ENCODE data around the gene SLC29A3.

The SLC29A3 gene

GRCh38 chr10:71300555-71301370 lies 18.3 kb upstream of the SLC29A3 start:
- no peaks in the 10 kb centered on the region for H3K9me3 ChIP-seq (ENCODE audit: low read depth, low read length)
- TF ChIP-seq POLR2AphosphoS5 (IDR thresholded peaks at IDR 0.05; ENCODE audit: borderline replicate concordance, low read depth, low read length) (no peak), FOXP2 (optimal IDR thresholded peaks at IDR 0.05; ENCODE audit: control extremely low read depth, extremely low read length, insufficient read depth) (no peak), EZH2 (IDR thresholded peaks at IDR 0.05) (no peak)
- no peak overlapping the region for H3K4me3 ChIP-seq
- H3K9ac ChIP-seq (ENCODE audit: insufficient read length), result no peak overlapping the region
- no peak for DNase-seq (ENCODE audit: low read depth, low spot score)
- H3K27ac ChIP-seq, result no peak overlapping the region
- peaks cover 10% of the 10 kb centered on the region; the same call in 1 of the 2 replicates for H3K36me3 ChIP-seq (ENCODE audit: insufficient read depth, low read length)

GRCh38 chr10:71301371-71301916 lies 17.6 kb upstream of the SLC29A3 start:
- Histone ChIP-seq H3K9ac (ENCODE audit: insufficient read length) (no peak overlapping the region), H3K27ac (no peak overlapping the region), H3K36me3 (ENCODE audit: insufficient read depth, low read length) (peaks cover 10% of the 10 kb centered on the region; the same call in 1 of the 2 replicates), H3K4me3 (no peak overlapping the region), H3K9me3 (ENCODE audit: low read depth, low read length) (no peaks in the 10 kb centered on the region)
- TF ChIP-seq POLR2AphosphoS5 (IDR thresholded peaks at IDR 0.05; ENCODE audit: borderline replicate concordance, low read depth, low read length), result no peak
- TF ChIP-seq FOXP2 (optimal IDR thresholded peaks at IDR 0.05; ENCODE audit: control extremely low read depth, extremely low read length, insufficient read depth), result no peak
- TF ChIP-seq EZH2 (IDR thresholded peaks at IDR 0.05), result no peak
- DNase-seq (ENCODE audit: low read depth, low spot score), result no peak

GRCh38 chr10:71302451-71302850 lies 16.6 kb upstream of the SLC29A3 start:
- no peak for DNase-seq (ENCODE audit: low read depth, low spot score)
- TF ChIP-seq EZH2 (IDR thresholded peaks at IDR 0.05) (no peak), POLR2AphosphoS5 (IDR thresholded peaks at IDR 0.05; ENCODE audit: borderline replicate concordance, low read depth, low read length) (no peak)
- peaks cover 10% of the 10 kb centered on the region; the same call in 1 of the 2 replicates for H3K36me3 ChIP-seq (ENCODE audit: insufficient read depth, low read length)
- H3K9me3 ChIP-seq (ENCODE audit: low read depth, low read length), result no peaks in the 10 kb centered on the region
- no peak overlapping the region for H3K9ac ChIP-seq (ENCODE audit: insufficient read length)
- H3K4me3 ChIP-seq, result no peak overlapping the region
- H3K27ac ChIP-seq, result no peak overlapping the region

GRCh38 chr10:71302874-71303568 lies 16.0 kb upstream of the SLC29A3 start:
- DNase-seq (ENCODE audit: low read depth, low spot score), result no peak
- Histone ChIP-seq H3K9me3 (ENCODE audit: low read depth, low read length) (no peaks in the 10 kb centered on the region), H3K36me3 (ENCODE audit: insufficient read depth, low read length) (peaks cover 6% of the 10 kb centered on the region; the same call in 1 of the 2 replicates), H3K9ac (ENCODE audit: insufficient read length) (no peak overlapping the region), H3K4me3 (no peak overlapping the region), H3K27ac (no peak overlapping the region)
- TF ChIP-seq FOXP2 (optimal IDR thresholded peaks at IDR 0.05; ENCODE audit: control extremely low read depth, extremely low read length, insufficient read depth), result no peak
- no peak for TF ChIP-seq EZH2 (IDR thresholded peaks at IDR 0.05)
- TF ChIP-seq POLR2AphosphoS5 (IDR thresholded peaks at IDR 0.05; ENCODE audit: borderline replicate concordance, low read depth, low read length), result no peak

GRCh38 chr10:71303569-71303907 lies 15.5 kb upstream of the SLC29A3 start:
- Histone ChIP-seq H3K27ac (no peak overlapping the region), H3K9ac (ENCODE audit: insufficient read length) (no peak overlapping the region)
- TF ChIP-seq POLR2AphosphoS5 (IDR thresholded peaks at IDR 0.05; ENCODE audit: borderline replicate concordance, low read depth, low read length), result no peak

GRCh38 chr10:71304914-71305313 lies 14.1 kb upstream of the SLC29A3 start:
- H3K27ac ChIP-seq, result no peak overlapping the region
- no peak overlapping the region for H3K9ac ChIP-seq (ENCODE audit: insufficient read length)
- H3K36me3 ChIP-seq (ENCODE audit: insufficient read depth, low read length), result no peaks in the 10 kb centered on the region
- TF ChIP-seq POLR2AphosphoS5 (IDR thresholded peaks at IDR 0.05; ENCODE audit: borderline replicate concordance, low read depth, low read length), result no peak
- no peak for TF ChIP-seq FOXP2 (optimal IDR thresholded peaks at IDR 0.05; ENCODE audit: control extremely low read depth, extremely low read length, insufficient read depth)
- no peak for TF ChIP-seq EZH2 (IDR thresholded peaks at IDR 0.05)
- H3K9me3 ChIP-seq (ENCODE audit: low read depth, low read length), result no peaks in the 10 kb centered on the region
- no peak for DNase-seq (ENCODE audit: low read depth, low spot score)
- H3K4me3 ChIP-seq, result no peak overlapping the region

More at GRCh38 chr10:71303569-71303907, 15.5 kb upstream of the SLC29A3 start:
- Histone ChIP-seq H3K36me3 (ENCODE audit: insufficient read depth, low read length) (peaks cover 4% of the 10 kb centered on the region; the same call in 1 of the 2 replicates), H3K4me3 (no peak overlapping the region), H3K9me3 (ENCODE audit: low read depth, low read length) (no peaks in the 10 kb centered on the region)
- DNase-seq (ENCODE audit: low read depth, low spot score), result no peak

- no peak for TF ChIP-seq EZH2 (IDR thresholded peaks at IDR 0.05)
- no peak for TF ChIP-seq FOXP2 (optimal IDR thresholded peaks at IDR 0.05; ENCODE audit: control extremely low read depth, extremely low read length, insufficient read depth)
- TF ChIP-seq POLR2AphosphoS5 (IDR thresholded peaks at IDR 0.05; ENCODE audit: borderline replicate concordance, low read depth, low read length), result no peak
- DNase-seq (ENCODE audit: low read depth, low spot score), result no peak
- Histone ChIP-seq H3K36me3 (ENCODE audit: insufficient read depth, low read length) (no peaks in the 10 kb centered on the region), H3K9ac (ENCODE audit: insufficient read length) (no peak overlapping the region), H3K27ac (no peak overlapping the region), H3K4me3 (no peak overlapping the region), H3K9me3 (ENCODE audit: low read depth, low read length) (no peaks in the 10 kb centered on the region)
Observed at GRCh38 chr10:71306979-71307378, 12.1 kb upstream of the SLC29A3 start.

GRCh38 chr10:71307469-71308085 lies 11.5 kb upstream of the SLC29A3 start:
- no peak for DNase-seq (ENCODE audit: low read depth, low spot score)
- TF ChIP-seq EZH2 (IDR thresholded peaks at IDR 0.05), result no peak
- no peak for TF ChIP-seq POLR2AphosphoS5 (IDR thresholded peaks at IDR 0.05; ENCODE audit: borderline replicate concordance, low read depth, low read length)
- no peak for TF ChIP-seq FOXP2 (optimal IDR thresholded peaks at IDR 0.05; ENCODE audit: control extremely low read depth, extremely low read length, insufficient read depth)
- H3K9ac ChIP-seq (ENCODE audit: insufficient read length), result no peak overlapping the region
- no peak overlapping the region for H3K4me3 ChIP-seq
- no peaks in the 10 kb centered on the region for H3K36me3 ChIP-seq (ENCODE audit: insufficient read depth, low read length)
- H3K9me3 ChIP-seq (ENCODE audit: low read depth, low read length), result no peaks in the 10 kb centered on the region
- H3K27ac ChIP-seq, result no peak overlapping the region

Measured in SK-N-MC (cell line).